Calu3 (cell line): Measurements from ENCODE around the gene RNF144A. TPM values are rescaled to one million over a fixed set of nuclear protein-coding genes. Genes with fewer than 3 reads are reported as not detected.

Experiments used
- BruUV-seq: library from RNA; stranded (reverse); fragments of 400-500 nt; replicated peaks from 2 replicates; lab custom pipeline; 2021; lab: Mats Ljungman, UMichigan
- CTCF ChIA-PET: fragments of 300-600 bp; sonication (Branson Sonifier 250); formaldehyde crosslinking; loops from one replicate; lab custom pipeline; 2022; ENCODE audit warnings: antibody characterized with exemption; lab: Charles Lee
- DNase-seq: peaks from one replicate; pipeline ENCODE4 v3.0.0; 2022
- H3K27ac Mint-ChIP-seq: one replicate; pipeline ENCODE4 v1.8.0; 2022; ENCODE audit warnings: mixed read lengths; ENCODE audit not compliant: unreplicated experiment
- H3K27me3 Mint-ChIP-seq: one replicate; pipeline ENCODE4 v1.8.0; 2022; ENCODE audit warnings: mixed read lengths; ENCODE audit not compliant: unreplicated experiment
- H3K36me3 Mint-ChIP-seq: one replicate; pipeline ENCODE4 v1.8.0; 2022; ENCODE audit warnings: mild to moderate bottlenecking, moderate library complexity, mixed read lengths; ENCODE audit not compliant: insufficient read depth, unreplicated experiment
- H3K4me1 Mint-ChIP-seq: one replicate; pipeline ENCODE4 v1.8.0; 2022; ENCODE audit warnings: mild to moderate bottlenecking, low read depth, mixed read lengths; ENCODE audit not compliant: unreplicated experiment
- H3K4me3 Mint-ChIP-seq: one replicate; pipeline ENCODE4 v1.8.0; 2022; ENCODE audit warnings: mild to moderate bottlenecking, low read depth, moderate library complexity, mixed read lengths; ENCODE audit not compliant: unreplicated experiment
- H3K9me3 Mint-ChIP-seq: one replicate; pipeline ENCODE4 v1.8.0; 2022; ENCODE audit warnings: low read depth, mixed read lengths; ENCODE audit not compliant: unreplicated experiment
- intact Hi-C: fragments of 100-400 bp; cut with micrococcal nuclease; formaldehyde crosslinking; loops from one replicate; pipeline ENCODE4 v1.10.0; 2022; ENCODE audit not compliant: unreplicated experiment
- total RNA-seq: library from RNA; stranded (reverse); gene quantifications from 2 replicates; pipeline ENCODE4 v1.2.3, GENCODE V29; 2022
- TF ChIP-seq, protein P1 (sequence below): fragments of 200-600 bp; IDR thresholded peaks from one replicate; pipeline ENCODE4 v1.8.0; 2022; ENCODE audit warnings: antibody characterized with exemption; ENCODE audit not compliant: unreplicated experiment

The RNF144A gene
- total RNA-seq, 1 experiment from 2014 or later: 13.7 TPM

DNA sequence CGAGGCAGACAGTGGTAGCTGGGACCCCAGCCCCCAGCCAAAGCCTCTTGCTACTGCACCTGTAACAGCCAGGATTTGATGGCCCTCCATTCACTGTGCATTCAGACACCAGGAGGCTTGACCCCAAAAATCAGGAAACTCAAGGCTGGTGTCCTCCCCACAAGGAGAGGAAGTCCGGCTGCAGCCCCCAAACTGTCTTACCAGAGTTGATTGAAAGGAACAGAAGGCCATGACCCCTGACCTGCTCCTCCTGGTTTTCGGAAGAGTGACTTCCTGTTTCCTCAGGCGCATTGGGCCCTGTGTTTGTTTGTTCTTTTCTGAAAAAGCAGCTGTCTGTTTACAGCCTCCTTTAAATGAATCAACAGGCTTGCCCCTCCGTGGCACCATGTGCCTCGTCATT lies 111.6 kb downstream of the RNF144A start:
- BruUV-seq: no TSS peak
- no peak for DNase-seq
- Mint-ChIP-seq H3K27ac (no peak overlapping the region), H3K4me3 (no peak overlapping the region), H3K9me3 (no peaks in the 10 kb centered on the region), H3K27me3 (no peaks in the 10 kb centered on the region), H3K4me1 (peaks cover 17% of the 10 kb centered on the region), H3K36me3 (peaks cover 9% of the 10 kb centered on the region)
- TF ChIP-seq, protein P1, sequence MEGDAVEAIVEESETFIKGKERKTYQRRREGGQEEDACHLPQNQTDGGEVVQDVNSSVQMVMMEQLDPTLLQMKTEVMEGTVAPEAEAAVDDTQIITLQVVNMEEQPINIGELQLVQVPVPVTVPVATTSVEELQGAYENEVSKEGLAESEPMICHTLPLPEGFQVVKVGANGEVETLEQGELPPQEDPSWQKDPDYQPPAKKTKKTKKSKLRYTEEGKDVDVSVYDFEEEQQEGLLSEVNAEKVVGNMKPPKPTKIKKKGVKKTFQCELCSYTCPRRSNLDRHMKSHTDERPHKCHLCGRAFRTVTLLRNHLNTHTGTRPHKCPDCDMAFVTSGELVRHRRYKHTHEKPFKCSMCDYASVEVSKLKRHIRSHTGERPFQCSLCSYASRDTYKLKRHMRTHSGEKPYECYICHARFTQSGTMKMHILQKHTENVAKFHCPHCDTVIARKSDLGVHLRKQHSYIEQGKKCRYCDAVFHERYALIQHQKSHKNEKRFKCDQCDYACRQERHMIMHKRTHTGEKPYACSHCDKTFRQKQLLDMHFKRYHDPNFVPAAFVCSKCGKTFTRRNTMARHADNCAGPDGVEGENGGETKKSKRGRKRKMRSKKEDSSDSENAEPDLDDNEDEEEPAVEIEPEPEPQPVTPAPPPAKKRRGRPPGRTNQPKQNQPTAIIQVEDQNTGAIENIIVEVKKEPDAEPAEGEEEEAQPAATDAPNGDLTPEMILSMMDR: no peak
- intact Hi-C loops: no loop called here
- CTCF ChIA-PET: interaction anchor here (1.4 kb wide), 1 partner anchor 15 kb away, joined by 3 read pairs; no protein-coding TSS in a partner anchor

- CTCF ChIA-PET: interaction anchor here (1.4 kb wide), 1 partner anchor 15 kb away, joined by 3 read pairs; no protein-coding TSS in a partner anchor
- H3K36me3 Mint-ChIP-seq: peaks cover 9% of the 10 kb centered on the region
- H3K4me3 Mint-ChIP-seq: no peak overlapping the region
- intact Hi-C loops: loop anchor here (5.0 kb wide), 2 partner anchors 107 to 992 kb away; no protein-coding TSS in a partner anchor
- no peak overlapping the region for H3K27ac Mint-ChIP-seq
- no TSS peak for BruUV-seq
- H3K9me3 Mint-ChIP-seq: no peaks in the 10 kb centered on the region
- H3K4me1 Mint-ChIP-seq: peaks cover 16% of the 10 kb centered on the region
- DNase-seq: no peak
- TF ChIP-seq, protein P1: no peak
- no peaks in the 10 kb centered on the region for H3K27me3 Mint-ChIP-seq
These were observed 112.3 kb downstream of the RNF144A start for GRCh38 chr2:7029291-7030059.

DNA sequence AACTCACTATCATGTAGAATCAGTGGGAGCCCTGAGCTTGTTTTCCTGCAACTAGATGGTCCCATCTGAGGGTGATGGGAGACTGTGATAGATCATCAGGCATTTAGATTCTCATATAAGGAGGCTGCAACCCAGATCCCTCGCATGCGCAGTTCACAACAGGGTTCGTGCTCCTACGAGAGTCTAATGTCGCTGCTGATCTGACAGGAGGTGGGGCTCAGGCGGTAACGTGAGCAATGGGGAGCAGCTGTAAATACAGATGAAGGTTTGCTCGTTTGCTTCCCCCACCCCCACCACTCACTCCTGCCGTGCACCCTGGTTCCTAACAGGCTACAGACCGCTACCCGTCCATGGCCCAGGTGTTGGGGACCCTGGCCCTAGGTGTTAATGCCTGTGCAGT lies 113.6 kb downstream of the RNF144A start:
- TF ChIP-seq, protein P1: no peak
- DNase-seq: no peak
- intact Hi-C loops: loop anchor here (5.0 kb wide), 2 partner anchors 109 to 994 kb away; no protein-coding TSS in a partner anchor
- Mint-ChIP-seq H3K27me3 (no peaks in the 10 kb centered on the region), H3K4me1 (peaks cover 16% of the 10 kb centered on the region), H3K4me3 (no peak overlapping the region), H3K27ac (no peak overlapping the region), H3K9me3 (no peaks in the 10 kb centered on the region), H3K36me3 (peaks cover 9% of the 10 kb centered on the region)
- BruUV-seq: no TSS peak
- CTCF ChIA-PET: interaction anchor here (0.6 to 2.3 kb wide), 3 partner anchors 109 to 308 kb away, joined by 3 to 20 read pairs (median 4); no protein-coding TSS in a partner anchor

- no TSS peak for BruUV-seq
- Mint-ChIP-seq H3K4me1 (peaks cover 16% of the 10 kb centered on the region), H3K27ac (peak overlapping the region; percentile 46), H3K9me3 (no peaks in the 10 kb centered on the region), H3K27me3 (no peaks in the 10 kb centered on the region), H3K4me3 (no peak overlapping the region), H3K36me3 (peaks cover 9% of the 10 kb centered on the region)
- intact Hi-C loops: loop anchor here (1.0 to 5.0 kb wide), 3 partner anchors 109 to 994 kb away; no protein-coding TSS in a partner anchor
- DNase-seq: peak; percentile 96
- TF ChIP-seq, protein P1: peak; percentile 39
- CTCF ChIA-PET: interaction anchor here (0.6 to 2.3 kb wide), 11 partner anchors 13 to 136 kb away, joined by 3 to 20 read pairs (median 5); no protein-coding TSS in a partner anchor
These were observed 114.5 kb downstream of the RNF144A start for GRCh38 chr2:7031547-7032245.
